Measurements from ENCODE around the gene SBF2.
"Not testable (repeated sequence)": the region's sequence is repeated elsewhere in the genome, so short reads cannot be mapped to it uniquely, and the experiment has no call there.

The SBF2 gene

GRCh38 chr11:10162222-10162621 lies 131.8 kb downstream of the SBF2 start:
- DNase-seq, result no peak

GRCh38 chr11:10160350-10160749 lies 133.7 kb downstream of the SBF2 start:
- no peak for DNase-seq

- DNase-seq, result no peak
These were observed 135.6 kb downstream of the SBF2 start for GRCh38 chr11:10158461-10158860.

GRCh38 chr11:10155793-10156490 lies 138.1 kb downstream of the SBF2 start:
- DNase-seq, result no peak

GRCh38 chr11:10150800-10151199 lies 143.2 kb downstream of the SBF2 start:
- no peak for DNase-seq

- DNase-seq, result no peak
These were observed 144.5 kb downstream of the SBF2 start for GRCh38 chr11:10149553-10149952.

- DNase-seq, result no peak
These were observed 146.8 kb downstream of the SBF2 start for GRCh38 chr11:10147195-10147594.

GRCh38 chr11:10144954-10145353 lies 149.1 kb downstream of the SBF2 start:
- DNase-seq, result no peak

- no peak for DNase-seq
These were observed 154.4 kb downstream of the SBF2 start for GRCh38 chr11:10139656-10140055.

- no peak for DNase-seq
These were observed 154.9 kb downstream of the SBF2 start for GRCh38 chr11:10139143-10139542.

GRCh38 chr11:10134975-10135481 lies 159.0 kb downstream of the SBF2 start:
- DNase-seq, result no peak

- DNase-seq, result not testable (repeated sequence)
These were observed 159.8 kb downstream of the SBF2 start for GRCh38 chr11:10134226-10134625.

GRCh38 chr11:10133251-10133650 lies 160.8 kb downstream of the SBF2 start:
- not testable (repeated sequence) for DNase-seq

GRCh38 chr11:10130875-10131274 lies 163.1 kb downstream of the SBF2 start:
- no peak for DNase-seq

- DNase-seq, result not testable (repeated sequence)
These were observed 164.8 kb downstream of the SBF2 start for GRCh38 chr11:10129184-10129583.

GRCh38 chr11:10125522-10126133 lies 168.4 kb downstream of the SBF2 start:
- no peak for DNase-seq

GRCh38 chr11:10122326-10123197 lies 171.5 kb downstream of the SBF2 start:
- no peak for DNase-seq

GRCh38 chr11:10118865-10119264 lies 175.2 kb downstream of the SBF2 start:
- no peak for DNase-seq

GRCh38 chr11:10117709-10118351 lies 176.2 kb downstream of the SBF2 start:
- no peak for DNase-seq

GRCh38 chr11:10116588-10116987 lies 177.4 kb downstream of the SBF2 start:
- no peak for DNase-seq

GRCh38 chr11:10114593-10115404 lies 179.2 kb downstream of the SBF2 start:
- no peak for DNase-seq

GRCh38 chr11:10113852-10114251 lies 180.2 kb downstream of the SBF2 start:
- DNase-seq, result no peak

Data from cortex of kidney (tissue), 1 donor.